Astrocyte (in vitro differentiated cells and primary cell): ENCODE measurements around the gene NDUFA11.

Experiments
- EZH2 ChIP-seq: IDR thresholded peaks from 2 replicates; pipeline ENCODE4 v1.6.1; 2012; ENCODE audit warnings: mild to moderate bottlenecking, low read length, inconsistent platforms; ENCODE audit not compliant: insufficient read depth
- TF ChIP-seq, protein P1 (sequence below): IDR thresholded peaks from 2 replicates; pipeline ENCODE4 v1.5.1; 2011; ENCODE audit warnings: low read depth, mild to moderate bottlenecking, inconsistent platforms, low read length, moderate library complexity; ENCODE audit not compliant: insufficient read depth

DNA sequence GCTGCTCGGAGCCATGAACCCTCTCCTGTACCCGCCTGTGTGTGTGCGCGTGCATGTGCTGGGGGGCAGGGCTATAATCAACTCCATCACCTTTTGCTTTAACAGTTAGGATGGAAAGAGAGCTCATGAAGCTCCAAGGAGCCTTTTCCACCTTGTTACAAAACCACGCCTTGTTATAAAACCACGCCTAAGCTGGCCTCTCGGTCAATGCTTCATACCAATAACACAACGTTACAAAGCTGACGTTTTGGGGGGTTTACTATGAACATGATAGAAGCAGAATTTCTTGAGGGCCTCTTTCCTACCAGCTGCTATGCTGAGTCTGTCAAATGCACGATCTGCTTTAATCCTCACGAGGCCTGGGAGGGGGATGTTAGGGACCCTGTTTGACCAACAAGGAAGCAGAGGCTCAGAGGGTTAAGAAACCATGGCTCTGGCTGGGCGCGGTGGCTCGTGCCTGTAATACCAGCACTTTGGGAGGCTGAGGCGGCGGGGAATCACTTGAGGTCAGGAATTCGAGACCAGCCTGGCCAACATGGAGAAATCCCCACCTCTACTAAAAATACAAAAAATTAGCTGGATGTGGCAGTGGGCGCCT lies 22.3 kb upstream of the NDUFA11 start:
- TF ChIP-seq, protein P1, sequence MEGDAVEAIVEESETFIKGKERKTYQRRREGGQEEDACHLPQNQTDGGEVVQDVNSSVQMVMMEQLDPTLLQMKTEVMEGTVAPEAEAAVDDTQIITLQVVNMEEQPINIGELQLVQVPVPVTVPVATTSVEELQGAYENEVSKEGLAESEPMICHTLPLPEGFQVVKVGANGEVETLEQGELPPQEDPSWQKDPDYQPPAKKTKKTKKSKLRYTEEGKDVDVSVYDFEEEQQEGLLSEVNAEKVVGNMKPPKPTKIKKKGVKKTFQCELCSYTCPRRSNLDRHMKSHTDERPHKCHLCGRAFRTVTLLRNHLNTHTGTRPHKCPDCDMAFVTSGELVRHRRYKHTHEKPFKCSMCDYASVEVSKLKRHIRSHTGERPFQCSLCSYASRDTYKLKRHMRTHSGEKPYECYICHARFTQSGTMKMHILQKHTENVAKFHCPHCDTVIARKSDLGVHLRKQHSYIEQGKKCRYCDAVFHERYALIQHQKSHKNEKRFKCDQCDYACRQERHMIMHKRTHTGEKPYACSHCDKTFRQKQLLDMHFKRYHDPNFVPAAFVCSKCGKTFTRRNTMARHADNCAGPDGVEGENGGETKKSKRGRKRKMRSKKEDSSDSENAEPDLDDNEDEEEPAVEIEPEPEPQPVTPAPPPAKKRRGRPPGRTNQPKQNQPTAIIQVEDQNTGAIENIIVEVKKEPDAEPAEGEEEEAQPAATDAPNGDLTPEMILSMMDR: no peak
- TF ChIP-seq EZH2: no peak
